HEK293 (cell line): Measurements from ENCODE around the gene MLKL.

ENCODE experiments used
- MEIS1 ChIP-seq: sonication (generic); formaldehyde crosslinking; IDR thresholded peaks from 2 replicates; pipeline ENCODE4 v1.8.1; 2022; ENCODE audit warnings: missing genetic modification reagents, mild to moderate bottlenecking, borderline replicate concordance
- REPIN1 ChIP-seq: fragments of 450-650 bp; formaldehyde crosslinking; IDR thresholded peaks from 2 replicates; pipeline ENCODE4 v1.5.1; 2017; ENCODE audit warnings: missing biosample characterization, missing genetic modification characterization, low read depth
- YY1 ChIP-seq: fragments of 450-650 bp; formaldehyde crosslinking; IDR thresholded peaks from 2 replicates; pipeline ENCODE4 v1.5.1; 2018; ENCODE audit warnings: missing biosample characterization, missing genetic modification characterization
- ZBTB21 ChIP-seq: fragments of 450-650 bp; formaldehyde crosslinking; IDR thresholded peaks from 2 replicates; pipeline ENCODE4 v1.5.1; 2017; ENCODE audit warnings: missing biosample characterization, missing genetic modification characterization
- ZNF23 ChIP-seq: fragments of 450-650 bp; formaldehyde crosslinking; IDR thresholded peaks from 2 replicates; pipeline ENCODE4 v1.5.1; 2016; ENCODE audit warnings: missing biosample characterization, missing genetic modification characterization, borderline replicate concordance
- ZNF274 ChIP-seq, 2 experiments: fragments of 200-500 bp in 1 of 2; fragments of 450-650 bp in 1 of 2; sonication (Bioruptor generic) in 1 of 2; formaldehyde crosslinking in 1 of 2; IDR thresholded peaks; 2 replicates each; pipeline versions ENCODE4 v1.5.1 to v1.6.1; 2014 to 2016; ENCODE audit warnings: borderline replicate concordance in 1 of 2, inconsistent platforms in 1 of 2, low read length in 1 of 2, missing biosample characterization in 1 of 2, missing genetic modification characterization in 1 of 2
- ZNF621 ChIP-seq: fragments of 450-650 bp; formaldehyde crosslinking; IDR thresholded peaks from 2 replicates; pipeline ENCODE4 v1.5.1; 2017; ENCODE audit warnings: missing biosample characterization, missing genetic modification characterization
- ZNF785 ChIP-seq: fragments of 450-650 bp; formaldehyde crosslinking; IDR thresholded peaks from 2 replicates; pipeline ENCODE4 v1.5.1; 2016; ENCODE audit warnings: missing biosample characterization, missing genetic modification characterization
- TF ChIP-seq, protein P1 (sequence below): fragments of 450-650 bp; formaldehyde crosslinking; IDR thresholded peaks from 2 replicates; pipeline ENCODE4 v1.5.1; 2016; ENCODE audit warnings: missing biosample characterization, missing genetic modification characterization
- TF ChIP-seq, protein P2 (sequence below): fragments of 450-650 bp; formaldehyde crosslinking; IDR thresholded peaks from 2 replicates; pipeline ENCODE4 v1.5.1; 2016; ENCODE audit warnings: missing biosample characterization, missing genetic modification characterization
- TF ChIP-seq, protein P3 (sequence below): fragments of 450-650 bp; formaldehyde crosslinking; IDR thresholded peaks from 2 replicates; pipeline ENCODE4 v1.5.1; 2016; ENCODE audit warnings: missing biosample characterization, missing genetic modification characterization, low read depth
- TF ChIP-seq, protein P4 (sequence below): fragments of 450-650 bp; formaldehyde crosslinking; IDR thresholded peaks from 2 replicates; pipeline ENCODE4 v1.5.1; 2016; ENCODE audit warnings: missing biosample characterization, missing genetic modification characterization
- TF ChIP-seq, protein P5 (sequence below): sonication (generic); formaldehyde crosslinking; IDR thresholded peaks from 2 replicates; pipeline ENCODE4 v1.8.1; 2022; ENCODE audit warnings: mild to moderate bottlenecking, moderate library complexity, missing genetic modification reagents
- TF ChIP-seq, protein P6 (sequence below): fragments of 450-650 bp; formaldehyde crosslinking; IDR thresholded peaks from 2 replicates; pipeline ENCODE4 v1.5.1; 2016; ENCODE audit warnings: missing biosample characterization, missing genetic modification characterization

DNA sequence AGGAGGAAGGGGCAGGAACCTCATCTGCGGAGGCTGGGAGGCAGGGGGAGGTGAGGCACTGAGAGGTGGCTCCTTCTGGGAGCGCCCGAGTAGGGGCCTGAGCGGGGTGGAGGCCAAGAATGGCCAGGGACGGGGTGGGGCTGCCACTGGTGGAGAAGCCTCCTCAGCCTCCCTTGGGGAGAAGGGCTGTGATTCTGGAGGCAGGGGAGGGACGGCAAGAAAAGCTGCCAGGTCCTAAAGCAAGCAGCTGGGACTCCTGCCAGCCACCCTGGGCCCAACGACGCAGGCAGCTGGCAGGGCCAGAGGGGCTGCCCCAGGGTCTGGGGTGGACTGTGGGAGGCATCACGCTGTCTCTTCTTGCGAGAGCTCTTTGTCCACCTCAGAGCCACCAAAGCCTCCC, 12.7 kb upstream of the MLKL start:
- TF ChIP-seq, protein P1, sequence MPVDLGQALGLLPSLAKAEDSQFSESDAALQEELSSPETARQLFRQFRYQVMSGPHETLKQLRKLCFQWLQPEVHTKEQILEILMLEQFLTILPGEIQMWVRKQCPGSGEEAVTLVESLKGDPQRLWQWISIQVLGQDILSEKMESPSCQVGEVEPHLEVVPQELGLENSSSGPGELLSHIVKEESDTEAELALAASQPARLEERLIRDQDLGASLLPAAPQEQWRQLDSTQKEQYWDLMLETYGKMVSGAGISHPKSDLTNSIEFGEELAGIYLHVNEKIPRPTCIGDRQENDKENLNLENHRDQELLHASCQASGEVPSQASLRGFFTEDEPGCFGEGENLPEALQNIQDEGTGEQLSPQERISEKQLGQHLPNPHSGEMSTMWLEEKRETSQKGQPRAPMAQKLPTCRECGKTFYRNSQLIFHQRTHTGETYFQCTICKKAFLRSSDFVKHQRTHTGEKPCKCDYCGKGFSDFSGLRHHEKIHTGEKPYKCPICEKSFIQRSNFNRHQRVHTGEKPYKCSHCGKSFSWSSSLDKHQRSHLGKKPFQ = no peak
- TF ChIP-seq, protein P2, sequence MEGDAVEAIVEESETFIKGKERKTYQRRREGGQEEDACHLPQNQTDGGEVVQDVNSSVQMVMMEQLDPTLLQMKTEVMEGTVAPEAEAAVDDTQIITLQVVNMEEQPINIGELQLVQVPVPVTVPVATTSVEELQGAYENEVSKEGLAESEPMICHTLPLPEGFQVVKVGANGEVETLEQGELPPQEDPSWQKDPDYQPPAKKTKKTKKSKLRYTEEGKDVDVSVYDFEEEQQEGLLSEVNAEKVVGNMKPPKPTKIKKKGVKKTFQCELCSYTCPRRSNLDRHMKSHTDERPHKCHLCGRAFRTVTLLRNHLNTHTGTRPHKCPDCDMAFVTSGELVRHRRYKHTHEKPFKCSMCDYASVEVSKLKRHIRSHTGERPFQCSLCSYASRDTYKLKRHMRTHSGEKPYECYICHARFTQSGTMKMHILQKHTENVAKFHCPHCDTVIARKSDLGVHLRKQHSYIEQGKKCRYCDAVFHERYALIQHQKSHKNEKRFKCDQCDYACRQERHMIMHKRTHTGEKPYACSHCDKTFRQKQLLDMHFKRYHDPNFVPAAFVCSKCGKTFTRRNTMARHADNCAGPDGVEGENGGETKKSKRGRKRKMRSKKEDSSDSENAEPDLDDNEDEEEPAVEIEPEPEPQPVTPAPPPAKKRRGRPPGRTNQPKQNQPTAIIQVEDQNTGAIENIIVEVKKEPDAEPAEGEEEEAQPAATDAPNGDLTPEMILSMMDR (tag by site-specific recombination) = no peak
- no peak for TF ChIP-seq YY1 (tag by site-specific recombination)
- no peak for TF ChIP-seq MEIS1 (CRISPR knock-in tag)
- no peak for TF ChIP-seq REPIN1 (tag by site-specific recombination)
- TF ChIP-seq ZNF23 = no peak
- TF ChIP-seq, protein P3, sequence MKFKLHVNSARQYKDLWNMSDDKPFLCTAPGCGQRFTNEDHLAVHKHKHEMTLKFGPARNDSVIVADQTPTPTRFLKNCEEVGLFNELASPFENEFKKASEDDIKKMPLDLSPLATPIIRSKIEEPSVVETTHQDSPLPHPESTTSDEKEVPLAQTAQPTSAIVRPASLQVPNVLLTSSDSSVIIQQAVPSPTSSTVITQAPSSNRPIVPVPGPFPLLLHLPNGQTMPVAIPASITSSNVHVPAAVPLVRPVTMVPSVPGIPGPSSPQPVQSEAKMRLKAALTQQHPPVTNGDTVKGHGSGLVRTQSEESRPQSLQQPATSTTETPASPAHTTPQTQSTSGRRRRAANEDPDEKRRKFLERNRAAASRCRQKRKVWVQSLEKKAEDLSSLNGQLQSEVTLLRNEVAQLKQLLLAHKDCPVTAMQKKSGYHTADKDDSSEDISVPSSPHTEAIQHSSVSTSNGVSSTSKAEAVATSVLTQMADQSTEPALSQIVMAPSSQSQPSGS (tag by site-specific recombination) = no peak
- TF ChIP-seq ZBTB21 (tag by site-specific recombination) = no peak
- TF ChIP-seq, protein P4, sequence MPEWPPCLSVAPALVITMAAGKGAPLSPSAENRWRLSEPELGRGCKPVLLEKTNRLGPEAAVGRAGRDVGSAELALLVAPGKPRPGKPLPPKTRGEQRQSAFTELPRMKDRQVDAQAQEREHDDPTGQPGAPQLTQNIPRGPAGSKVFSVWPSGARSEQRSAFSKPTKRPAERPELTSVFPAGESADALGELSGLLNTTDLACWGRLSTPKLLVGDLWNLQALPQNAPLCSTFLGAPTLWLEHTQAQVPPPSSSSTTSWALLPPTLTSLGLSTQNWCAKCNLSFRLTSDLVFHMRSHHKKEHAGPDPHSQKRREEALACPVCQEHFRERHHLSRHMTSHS (tag by site-specific recombination) = no peak
- TF ChIP-seq, protein P5, sequence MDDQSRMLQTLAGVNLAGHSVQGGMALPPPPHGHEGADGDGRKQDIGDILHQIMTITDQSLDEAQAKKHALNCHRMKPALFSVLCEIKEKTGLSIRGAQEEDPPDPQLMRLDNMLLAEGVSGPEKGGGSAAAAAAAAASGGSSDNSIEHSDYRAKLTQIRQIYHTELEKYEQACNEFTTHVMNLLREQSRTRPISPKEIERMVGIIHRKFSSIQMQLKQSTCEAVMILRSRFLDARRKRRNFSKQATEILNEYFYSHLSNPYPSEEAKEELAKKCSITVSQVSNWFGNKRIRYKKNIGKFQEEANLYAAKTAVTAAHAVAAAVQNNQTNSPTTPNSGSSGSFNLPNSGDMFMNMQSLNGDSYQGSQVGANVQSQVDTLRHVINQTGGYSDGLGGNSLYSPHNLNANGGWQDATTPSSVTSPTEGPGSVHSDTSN = no peak
- no peak for TF ChIP-seq ZNF785
- TF ChIP-seq, protein P6, sequence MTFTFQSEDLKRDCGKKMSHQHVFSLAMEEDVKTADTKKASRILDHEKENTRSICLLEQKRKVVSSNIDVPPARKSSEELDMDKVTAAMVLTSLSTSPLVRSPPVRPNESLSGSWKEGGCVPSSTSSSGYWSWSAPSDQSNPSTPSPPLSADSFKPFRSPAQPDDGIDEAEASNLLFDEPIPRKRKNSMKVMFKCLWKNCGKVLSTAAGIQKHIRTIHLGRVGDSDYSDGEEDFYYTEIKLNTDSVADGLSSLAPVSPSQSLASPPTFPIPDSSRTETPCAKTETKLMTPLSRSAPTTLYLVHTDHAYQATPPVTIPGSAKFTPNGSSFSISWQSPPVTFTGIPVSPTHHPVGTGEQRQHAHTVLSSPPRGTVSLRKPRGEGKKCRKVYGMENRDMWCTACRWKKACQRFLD (tag by site-specific recombination) = no peak
- no peak for TF ChIP-seq ZNF621
- TF ChIP-seq ZNF274 (IDR thresholded peaks at IDR 0.05; ENCODE audit: low read length) = no peak
- no peak for TF ChIP-seq ZNF274 (tag by site-specific recombination; IDR thresholded peaks at IDR 0.05; ENCODE audit: borderline replicate concordance)
